HG03103 (cell line): Measurements from ENCODE around the gene PTGER3.

ENCODE experiments used
- ATAC-seq: cut with Tn5 transposase; IDR thresholded peaks from one replicate; pipeline ENCODE4 v1.9.1; 2021; ENCODE audit warnings: low read depth; ENCODE audit not compliant: unreplicated experiment

The PTGER3 gene

DNA sequence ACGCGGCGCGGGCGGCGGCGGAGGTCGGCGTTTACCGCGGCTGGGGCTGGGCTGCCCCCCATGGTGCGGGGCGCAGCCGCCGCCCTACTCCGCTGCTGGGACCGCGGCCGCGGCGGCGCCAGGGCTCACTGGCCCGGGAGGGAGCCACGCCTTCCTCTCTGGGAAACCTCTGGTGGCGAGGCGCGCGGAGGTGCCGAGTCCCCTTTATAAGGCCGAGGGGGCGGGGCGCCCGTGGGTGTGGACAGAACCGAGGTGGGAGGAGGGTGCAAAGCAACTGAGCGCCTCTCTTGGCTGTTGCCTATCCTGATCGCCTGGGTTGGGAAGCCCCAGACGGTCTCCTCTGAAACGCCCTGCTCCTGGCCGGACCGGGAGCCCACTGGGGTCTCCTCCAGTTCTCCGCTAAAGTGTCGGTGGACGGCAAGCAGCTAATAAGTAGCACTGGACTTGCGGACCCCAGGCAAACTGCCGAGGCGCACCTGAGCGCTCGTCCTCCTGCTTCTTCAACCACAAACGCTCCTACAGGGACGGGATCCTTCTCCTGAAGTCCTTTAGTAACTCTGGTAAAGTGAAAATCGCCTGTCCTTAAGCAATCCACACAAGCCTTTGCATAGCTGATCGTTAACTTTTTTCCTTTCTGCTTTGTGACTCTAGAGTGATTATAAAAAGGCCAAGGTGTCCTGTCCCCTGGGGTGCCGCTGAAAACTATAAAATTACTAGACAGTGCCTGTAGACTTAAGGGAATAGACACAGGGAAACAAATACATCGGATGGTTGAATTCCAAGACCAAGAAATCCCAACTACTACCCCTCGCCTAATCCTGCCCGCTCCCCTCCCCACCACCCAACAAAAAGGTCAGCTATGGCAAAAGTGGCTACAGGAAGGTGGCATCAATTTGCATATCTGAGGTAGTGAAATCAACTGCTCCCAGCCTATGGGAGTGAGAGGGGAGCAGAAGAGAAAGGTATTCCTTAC is at the start of gene PTGER3:
PTGER3 (minus strand) TSS at position 182 of the 973 bp plus-strand sequence. CDS start 239 bp downstream, outside the sequence.
- no peak for ATAC-seq

GRCh38 chr1:71094913-71095312 is 47.3 kb upstream of the PTGER3 start:
- ATAC-seq: no peak

GRCh38 chr1:71093938-71094337 is 46.3 kb upstream of the PTGER3 start:
- no peak for ATAC-seq

GRCh38 chr1:71089536-71090270 is 42.1 kb upstream of the PTGER3 start:
- no peak for ATAC-seq

DNA sequence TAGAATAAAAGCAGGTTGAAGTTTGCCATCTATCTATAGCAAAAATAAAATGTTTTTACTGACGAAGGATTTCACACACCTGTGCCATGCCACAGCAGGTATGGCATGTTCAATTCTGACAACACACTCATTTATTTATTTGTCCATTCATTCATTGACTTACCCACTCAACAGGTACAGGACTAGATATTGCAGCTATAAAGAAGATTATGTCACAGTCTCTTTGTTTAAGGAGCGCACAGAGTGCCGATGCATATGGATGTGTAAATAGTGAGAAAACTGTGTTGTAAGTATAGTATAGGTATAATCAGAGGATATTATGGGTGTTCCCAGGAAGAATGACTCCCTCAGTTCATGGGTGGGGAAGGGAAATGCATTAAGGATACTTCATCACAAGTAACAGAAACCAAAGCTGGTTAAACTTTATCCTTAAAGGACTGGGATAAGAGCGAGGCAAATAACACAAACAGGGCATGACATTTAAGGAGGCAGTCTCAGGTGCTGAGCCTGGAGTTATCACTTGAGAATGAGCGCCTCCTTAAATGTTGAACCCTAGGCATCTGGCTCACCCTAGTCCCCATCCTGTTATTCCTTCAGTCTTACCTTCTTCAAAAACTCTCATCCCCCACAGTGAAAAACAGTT is 41.1 kb upstream of the PTGER3 start:
- ATAC-seq: no peak

DNA sequence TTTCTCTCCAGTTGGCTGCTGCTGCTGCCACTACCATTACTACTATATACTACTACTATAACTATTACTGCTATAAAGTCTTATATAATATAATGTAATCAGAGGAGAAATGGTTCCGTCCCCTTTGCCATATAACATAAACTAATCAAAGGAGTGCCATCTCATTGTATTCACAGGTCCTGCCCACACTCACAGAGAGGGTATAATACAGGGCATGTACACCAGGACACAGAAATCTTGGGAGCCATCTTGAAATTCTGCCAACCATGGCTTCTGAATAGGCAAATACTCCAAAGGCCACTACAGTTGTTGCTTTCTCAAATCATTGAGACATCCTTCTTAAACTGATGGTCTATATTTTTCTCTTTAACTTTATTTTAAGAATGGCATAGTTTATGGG is 40.1 kb upstream of the PTGER3 start:
- no peak for ATAC-seq

DNA sequence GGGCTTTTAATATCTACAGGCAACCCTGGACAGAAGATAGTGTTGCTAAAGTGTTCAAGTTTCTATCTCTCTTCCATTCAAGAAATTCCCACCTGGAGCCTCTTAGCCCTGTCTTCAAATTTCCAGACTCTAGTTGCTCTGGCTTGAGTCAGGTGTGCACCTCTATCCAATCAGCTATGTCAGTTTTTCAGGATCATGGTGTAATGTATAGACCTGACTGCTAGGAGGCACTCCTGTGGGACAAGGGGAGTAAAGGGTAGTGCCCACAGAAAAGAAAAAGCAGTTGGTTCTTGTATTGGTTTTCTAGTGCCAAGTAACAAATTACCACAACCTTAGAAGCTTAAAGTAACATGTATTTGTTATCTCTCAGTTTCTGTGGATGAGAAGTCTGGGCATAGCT is 39.4 kb upstream of the PTGER3 start:
- no peak for ATAC-seq

DNA sequence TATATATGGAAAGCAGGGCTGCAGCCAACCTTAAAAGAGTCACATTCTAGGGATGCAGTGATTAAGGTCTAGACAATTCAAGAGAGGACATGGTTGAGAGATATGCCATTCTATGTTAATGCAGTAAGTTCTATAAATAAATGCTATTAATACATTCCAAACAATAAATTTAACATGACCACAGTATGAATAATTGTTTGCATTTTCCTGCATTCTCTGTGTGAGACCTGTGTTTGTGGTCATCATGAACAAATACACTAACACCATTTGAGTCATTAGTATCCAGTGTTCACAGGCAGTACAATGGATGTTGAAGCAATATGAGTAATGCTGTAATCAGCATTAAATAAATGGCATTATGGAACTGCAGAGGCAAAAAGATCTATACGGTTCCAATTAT is 38.7 kb upstream of the PTGER3 start:
- no peak for ATAC-seq

- no peak for ATAC-seq
These were observed 35.7 kb upstream of the PTGER3 start for GRCh38 chr1:71083271-71083670.

- no peak for ATAC-seq
These were observed 34.1 kb upstream of the PTGER3 start for GRCh38 chr1:71081697-71082080.

GRCh38 chr1:71080739-71081696 is 33.4 kb upstream of the PTGER3 start, which contains the start of gene ZRANB2:
TSS of gene ZRANB2 (minus strand) at chr1:71081035. CDS start at chr1:71080995, 40 bp downstream.
- ATAC-seq: peak; percentile 100

DNA sequence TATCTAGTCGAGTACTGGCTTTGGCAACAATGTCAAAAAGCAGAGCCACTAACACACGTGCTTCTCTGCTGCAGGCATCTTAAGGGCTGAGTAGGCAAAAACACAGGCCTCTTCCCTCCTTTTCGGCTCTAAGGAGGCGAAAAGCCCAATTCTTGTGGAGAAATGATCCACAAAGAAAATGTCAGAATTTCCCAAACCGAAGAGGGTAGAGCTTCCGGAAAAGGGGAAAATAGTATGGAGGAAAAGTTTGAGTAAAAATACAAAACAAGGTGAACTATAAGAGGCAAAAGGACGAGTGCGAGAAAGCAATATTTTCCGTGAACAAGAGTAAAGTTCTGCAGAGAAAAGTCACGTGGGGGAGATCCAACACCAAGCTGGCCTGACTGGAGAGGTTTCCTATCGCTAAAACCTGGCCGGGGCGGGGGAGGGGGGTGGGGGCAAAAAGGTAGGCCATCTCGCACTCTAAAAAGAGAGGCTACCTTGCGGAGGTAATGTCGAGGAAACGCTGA is 32.7 kb upstream of the PTGER3 start:
- peak; percentile 14 for ATAC-seq

DNA sequence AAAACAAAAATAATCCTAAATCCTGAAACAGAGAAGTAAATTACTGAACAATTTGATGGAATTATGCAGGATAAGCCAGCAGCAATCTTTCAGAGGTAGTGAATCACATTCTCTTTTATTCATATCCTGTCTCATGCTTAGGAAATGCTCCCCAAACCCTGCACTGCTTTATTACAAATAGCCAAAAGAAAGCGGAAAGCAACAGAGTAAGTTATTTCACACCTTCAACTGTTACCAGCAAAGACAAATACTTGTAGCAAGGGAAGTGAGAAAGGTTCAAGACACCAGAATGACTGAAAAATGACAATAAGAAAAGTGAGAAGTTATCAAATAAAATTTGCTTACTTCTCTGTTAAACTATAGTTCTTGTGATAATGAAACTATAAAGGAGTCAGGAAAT is 27.1 kb upstream of the PTGER3 start:
- ATAC-seq: no peak

- no peak for ATAC-seq
These were observed 24.7 kb upstream of the PTGER3 start for GRCh38 chr1:71072273-71072672.

DNA sequence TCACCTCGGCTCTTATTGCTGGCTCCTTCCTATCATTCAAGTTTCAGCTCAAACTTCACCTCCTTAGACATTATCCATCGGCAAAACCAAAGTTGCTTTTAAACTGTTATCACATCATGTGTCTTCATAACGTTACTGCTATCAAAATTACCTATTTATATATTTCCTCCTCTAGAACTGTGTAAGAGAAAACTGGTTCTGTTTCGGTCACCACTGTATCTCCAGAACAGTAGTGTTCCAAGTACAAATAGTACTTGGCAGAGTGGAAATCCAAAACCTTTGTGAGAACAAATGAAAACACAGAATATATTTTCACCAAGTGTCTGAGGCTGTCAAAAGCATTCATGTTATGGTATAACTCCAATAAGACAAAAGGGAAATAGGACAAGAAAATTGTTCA is 24.1 kb upstream of the PTGER3 start:
- no peak for ATAC-seq

- ATAC-seq: peak; percentile 95
These were observed 21.0 kb upstream of the PTGER3 start for GRCh38 chr1:71068325-71069240.

DNA sequence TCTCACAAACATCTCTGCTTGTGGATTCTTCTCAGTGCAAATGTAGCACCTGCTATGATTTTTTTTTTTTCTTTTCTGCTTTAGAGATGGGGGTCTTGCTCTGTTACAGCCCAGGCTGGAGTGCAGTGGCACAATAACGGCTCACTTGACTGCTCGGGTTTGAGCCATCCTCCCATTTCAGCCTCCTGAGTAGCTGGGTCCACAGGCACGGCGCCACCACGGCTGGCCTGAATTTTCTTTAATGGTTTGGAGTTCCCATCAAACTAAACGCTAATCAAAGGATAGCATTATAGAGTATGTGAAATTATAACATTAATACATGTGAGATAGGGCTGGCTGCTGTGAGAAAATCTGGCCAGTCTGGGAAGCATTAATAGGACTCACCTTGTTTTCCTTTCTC is 7.2 kb upstream of the PTGER3 start:
- ATAC-seq: no peak

- ATAC-seq: no peak
These were observed 6.7 kb upstream of the PTGER3 start for GRCh38 chr1:71054281-71054731.

DNA sequence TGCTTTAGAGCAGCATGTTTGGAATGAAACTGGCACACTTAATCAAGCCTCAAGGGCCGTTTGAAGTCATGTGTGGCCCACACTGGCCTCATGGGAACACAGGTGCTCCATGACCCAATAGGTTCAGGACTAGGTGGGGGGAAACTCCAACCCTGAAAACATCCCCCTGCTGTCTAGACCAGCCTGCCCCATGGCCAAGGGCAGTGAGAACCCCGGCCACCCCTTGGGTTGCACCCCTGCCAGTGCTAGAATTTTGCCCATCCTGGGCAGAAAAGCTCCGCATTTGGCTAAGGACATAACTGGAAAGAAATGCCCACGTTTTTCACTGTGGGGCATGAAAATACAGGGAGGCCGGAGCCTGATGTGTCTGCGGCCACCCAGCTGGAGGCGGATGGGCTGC is 6.1 kb upstream of the PTGER3 start:
- no peak for ATAC-seq
